ENCODE measurements around the gene B4GALT2.

The B4GALT2 gene, protein sequence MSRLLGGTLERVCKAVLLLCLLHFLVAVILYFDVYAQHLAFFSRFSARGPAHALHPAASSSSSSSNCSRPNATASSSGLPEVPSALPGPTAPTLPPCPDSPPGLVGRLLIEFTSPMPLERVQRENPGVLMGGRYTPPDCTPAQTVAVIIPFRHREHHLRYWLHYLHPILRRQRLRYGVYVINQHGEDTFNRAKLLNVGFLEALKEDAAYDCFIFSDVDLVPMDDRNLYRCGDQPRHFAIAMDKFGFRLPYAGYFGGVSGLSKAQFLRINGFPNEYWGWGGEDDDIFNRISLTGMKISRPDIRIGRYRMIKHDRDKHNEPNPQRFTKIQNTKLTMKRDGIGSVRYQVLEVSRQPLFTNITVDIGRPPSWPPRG

DNA sequence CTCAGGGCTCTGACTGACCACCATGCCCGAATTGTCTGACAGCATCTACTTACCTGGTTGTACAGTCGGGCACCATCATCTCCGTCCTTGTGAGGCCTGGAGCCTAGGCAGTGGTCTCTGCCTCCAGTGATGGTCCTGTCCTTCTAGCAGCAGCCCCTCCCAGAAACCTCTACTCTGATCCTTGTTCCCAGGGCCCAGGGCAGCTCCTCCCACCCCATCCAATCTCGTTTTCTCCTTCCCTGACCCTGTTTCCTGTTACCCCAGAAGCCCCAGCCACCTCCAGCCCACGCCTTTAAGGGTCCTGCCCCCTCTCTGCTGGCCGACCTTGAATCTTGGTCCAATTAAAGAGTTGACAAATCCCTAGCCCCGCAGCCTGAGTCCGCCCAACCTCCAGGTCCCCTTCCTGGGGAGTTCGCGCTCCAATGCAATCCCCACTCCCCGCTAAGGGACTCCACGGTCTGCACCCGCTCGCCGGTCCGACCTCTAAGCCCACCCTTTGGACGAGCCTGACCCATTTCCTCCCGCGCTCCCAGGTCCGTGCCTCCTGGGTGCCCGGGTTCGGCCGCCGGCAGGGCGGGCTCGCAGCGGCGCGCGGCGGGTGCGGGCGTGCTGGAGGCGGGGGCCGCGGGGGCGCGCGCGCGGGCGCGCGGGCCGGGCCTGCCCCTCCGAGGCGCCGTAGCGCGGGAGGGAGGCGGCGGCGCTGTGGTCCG is at the start of gene B4GALT2:
B4GALT2 (plus strand) TSS at position 660 of the 710 bp plus-strand sequence. CDS start 1,951 bp downstream, outside the sequence.
- DNase-seq (ENCODE audit: low read depth, low spot score) = no peak

GRCh38 chr1:43930168-43930948 is 48.7 kb upstream of the B4GALT2 start:
- no peak for DNase-seq (ENCODE audit: low read depth, low spot score)

GRCh38 chr1:43930949-43931275 is 48.1 kb upstream of the B4GALT2 start:
- no peak for DNase-seq (ENCODE audit: low read depth, low spot score)

DNA sequence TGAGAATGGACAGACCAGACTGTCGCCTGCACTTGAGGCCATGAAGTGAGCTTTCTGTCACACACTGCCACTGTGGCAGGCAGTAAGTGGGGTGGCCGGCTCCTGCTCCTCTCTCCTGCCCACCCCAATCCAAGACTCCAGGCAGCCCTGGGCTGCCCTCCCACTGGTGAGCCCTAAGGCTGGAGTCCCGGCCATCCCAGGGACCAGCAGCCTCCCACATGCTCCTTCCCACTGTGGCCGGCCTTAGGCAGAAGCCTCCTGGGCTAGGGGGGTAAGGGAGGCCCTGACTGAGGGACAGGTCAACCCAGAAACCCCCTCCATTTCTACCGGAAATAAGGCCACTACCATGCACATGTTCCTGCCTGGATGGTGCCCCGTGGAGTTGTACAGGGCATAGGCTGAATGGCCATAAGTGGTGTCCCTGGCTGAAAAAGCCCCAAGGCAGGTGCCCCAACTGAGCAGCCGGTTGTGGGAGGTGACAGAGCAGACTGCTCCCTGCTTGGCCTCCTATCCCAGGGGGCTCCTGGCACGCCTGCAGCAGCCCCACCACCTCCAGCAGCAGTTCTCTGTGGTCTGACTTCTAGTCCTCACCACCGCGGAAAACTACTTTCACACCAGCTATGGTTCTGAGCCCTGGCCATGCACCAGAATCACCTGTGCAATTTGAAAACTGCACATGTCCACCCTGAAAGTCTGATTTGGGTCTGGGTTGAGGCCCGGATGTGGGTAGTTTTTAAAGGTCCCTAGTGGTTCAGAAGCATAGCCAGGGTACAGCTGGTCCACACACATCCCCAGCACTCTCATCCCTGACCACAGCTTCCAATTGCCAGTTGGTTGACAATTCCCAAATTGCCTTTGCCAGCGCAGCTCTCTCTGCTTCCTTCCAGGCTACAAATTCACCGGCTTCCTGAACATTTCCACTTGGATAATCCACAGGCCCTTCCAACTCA is 47.0 kb upstream of the B4GALT2 start:
- DNase-seq (ENCODE audit: low read depth, low spot score) = no peak

DNA sequence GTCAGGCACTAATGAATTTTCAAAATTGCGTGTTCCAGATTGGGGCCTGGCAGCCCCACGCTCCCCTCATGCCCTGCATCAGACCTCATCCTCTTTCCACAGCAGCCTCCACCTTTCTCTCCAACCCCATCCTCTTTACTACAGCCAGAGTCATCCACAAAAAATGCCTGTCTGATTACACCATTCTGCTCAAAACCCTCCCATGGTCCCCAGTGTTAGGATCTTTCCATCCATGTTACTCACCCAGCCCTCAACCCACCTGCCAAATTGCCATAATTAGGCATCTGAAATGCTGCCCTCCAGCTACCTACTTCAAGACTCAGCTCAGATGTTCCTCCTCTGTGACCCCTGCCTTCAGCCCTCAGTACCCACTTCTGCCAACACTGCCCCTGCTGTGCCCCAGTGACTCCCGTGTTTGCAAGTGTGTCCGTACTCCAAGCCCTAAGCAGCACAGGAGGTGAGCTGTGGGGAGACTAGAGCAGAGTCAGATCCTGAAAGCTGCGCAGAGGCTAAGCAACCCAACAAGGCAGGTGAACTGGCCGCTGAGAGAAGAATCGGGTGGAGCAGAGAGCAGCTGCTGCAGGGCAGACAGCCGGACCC is 46.1 kb upstream of the B4GALT2 start:
- DNase-seq (ENCODE audit: low read depth, low spot score) = no peak

DNA sequence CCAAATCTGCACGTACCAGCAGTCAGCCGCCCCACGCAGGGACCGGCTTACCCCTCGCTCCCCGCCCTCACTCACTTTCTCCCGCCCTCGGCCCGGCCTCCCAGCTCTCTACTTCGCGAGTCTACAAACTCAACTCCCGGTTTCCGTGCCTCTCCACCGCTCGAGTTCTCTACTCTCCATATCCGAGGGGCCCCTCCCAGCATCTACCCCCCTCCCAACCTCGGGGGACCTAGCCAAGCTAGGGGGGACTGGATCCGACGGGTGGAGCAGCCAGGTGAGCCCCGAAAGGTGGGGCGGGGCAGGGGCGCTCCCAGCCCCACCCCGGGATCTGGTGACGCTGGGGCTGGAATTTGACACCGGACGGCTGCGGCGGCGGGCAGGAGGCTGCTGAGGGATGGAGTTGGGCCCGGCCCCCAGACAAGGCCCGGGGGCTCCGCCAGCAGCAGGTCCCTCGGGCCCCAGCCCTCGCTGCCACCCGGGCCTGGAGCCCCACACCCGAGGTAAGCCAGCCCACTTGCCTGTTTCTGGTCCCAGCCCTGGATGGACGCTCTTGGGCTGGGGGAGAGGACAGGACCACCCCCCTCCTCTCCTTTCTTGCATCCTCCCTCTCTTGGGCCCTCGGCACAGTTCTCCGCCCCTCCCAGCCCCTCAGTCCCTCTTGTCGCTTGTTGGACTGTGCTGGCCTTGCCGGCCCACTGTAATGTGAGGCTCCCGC is 45.5 kb upstream of the B4GALT2 start, which contains the start of gene ARTN:
ARTN (plus strand) TSS at position 416 of the 715 bp plus-strand sequence. CDS start 1,856 bp downstream, outside the sequence.
- DNase-seq (ENCODE audit: low read depth, low spot score) = no peak

DNA sequence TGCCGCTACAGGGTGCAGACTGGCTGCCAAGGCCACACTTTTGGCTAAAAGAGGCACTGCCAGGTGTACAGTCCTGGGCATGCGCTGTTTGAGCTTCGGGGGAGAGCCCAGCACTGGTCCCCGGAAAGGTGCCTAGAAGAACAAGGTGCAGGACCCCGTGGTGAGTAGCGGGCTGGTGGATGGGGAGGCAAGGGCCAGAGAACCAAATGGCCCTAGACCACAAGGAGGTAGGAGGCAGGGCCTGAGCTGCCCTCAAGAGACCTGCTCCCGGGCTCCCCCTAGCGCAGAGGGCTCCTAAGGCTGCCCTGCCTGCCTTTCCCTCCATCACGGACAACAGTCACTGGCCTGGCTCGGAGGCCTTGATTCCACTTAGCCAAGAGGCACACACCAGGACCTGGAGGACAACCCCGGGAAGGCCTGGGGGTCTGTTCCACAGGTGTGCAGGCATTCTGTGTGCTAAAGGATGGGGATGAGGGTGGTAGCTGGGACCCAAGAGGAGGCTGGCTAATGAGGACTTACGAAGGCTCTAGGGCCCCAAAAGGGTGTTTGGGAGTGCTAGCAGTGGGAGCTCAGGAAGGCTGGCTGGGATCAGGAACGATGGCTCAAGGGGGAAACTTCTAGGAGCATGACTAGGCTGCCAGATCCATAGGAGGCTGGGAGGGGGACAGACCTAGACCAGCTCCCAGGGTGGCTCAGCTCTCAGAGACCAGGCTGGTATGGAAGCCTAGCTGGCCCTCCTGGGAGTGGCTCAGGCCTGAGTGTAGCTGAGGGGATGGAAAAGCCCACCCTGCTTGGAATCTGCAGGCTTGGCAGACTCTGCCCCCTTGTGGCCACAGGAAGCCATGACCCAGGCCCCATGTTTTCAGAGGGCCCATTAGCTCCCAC is 44.7 kb upstream of the B4GALT2 start:
- DNase-seq (ENCODE audit: low read depth, low spot score) = no peak

DNA sequence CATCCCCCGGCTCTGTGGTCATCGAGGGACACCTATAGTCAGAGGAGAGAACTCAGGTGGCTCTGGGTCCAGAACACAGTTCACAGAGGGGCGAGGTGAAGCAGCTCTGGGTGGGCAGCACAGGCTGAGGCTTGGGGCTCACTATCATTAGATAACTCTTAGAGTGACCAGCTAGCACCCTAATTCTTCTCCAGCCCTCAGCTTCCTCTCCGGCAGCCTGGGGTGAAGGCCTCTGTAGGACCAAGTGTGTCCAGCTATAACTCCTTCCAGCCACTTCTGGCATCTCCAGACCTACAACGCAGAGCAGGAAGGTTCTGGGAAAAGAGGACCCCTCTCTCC is 44.1 kb upstream of the B4GALT2 start:
- DNase-seq (ENCODE audit: low read depth, low spot score) = no peak

DNA sequence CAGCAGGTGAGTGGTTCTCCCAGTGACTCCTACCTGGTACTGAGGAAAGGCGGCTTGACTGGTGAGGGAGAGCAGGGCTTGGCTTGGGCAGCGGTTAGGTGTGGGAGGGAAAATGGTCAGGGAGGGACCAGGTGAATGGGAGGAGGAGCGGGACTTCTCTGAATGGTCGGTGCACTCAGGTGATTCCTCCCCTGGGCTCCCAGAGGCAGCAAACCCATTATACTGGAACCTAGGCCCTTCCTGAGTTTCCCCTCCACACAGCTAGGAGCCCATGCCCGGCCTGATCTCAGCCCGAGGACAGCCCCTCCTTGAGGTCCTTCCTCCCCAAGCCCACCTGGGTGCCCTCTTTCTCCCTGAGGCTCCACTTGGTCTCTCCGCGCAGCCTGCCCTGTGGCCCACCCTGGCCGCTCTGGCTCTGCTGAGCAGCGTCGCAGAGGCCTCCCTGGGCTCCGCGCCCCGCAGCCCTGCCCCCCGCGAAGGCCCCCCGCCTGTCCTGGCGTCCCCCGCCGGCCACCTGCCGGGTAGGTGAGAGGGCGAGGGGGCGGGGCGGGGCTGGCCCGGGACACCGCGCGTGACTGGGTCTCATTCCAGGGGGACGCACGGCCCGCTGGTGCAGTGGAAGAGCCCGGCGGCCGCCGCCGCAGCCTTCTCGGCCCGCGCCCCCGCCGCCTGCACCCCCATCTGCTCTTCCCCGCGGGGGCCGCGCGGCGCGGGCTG is 43.1 kb upstream of the B4GALT2 start:
- no peak for DNase-seq (ENCODE audit: low read depth, low spot score)

- no peak for DNase-seq (ENCODE audit: low read depth, low spot score)
These were observed 42.4 kb upstream of the B4GALT2 start for GRCh38 chr1:43936431-43937151.

DNA sequence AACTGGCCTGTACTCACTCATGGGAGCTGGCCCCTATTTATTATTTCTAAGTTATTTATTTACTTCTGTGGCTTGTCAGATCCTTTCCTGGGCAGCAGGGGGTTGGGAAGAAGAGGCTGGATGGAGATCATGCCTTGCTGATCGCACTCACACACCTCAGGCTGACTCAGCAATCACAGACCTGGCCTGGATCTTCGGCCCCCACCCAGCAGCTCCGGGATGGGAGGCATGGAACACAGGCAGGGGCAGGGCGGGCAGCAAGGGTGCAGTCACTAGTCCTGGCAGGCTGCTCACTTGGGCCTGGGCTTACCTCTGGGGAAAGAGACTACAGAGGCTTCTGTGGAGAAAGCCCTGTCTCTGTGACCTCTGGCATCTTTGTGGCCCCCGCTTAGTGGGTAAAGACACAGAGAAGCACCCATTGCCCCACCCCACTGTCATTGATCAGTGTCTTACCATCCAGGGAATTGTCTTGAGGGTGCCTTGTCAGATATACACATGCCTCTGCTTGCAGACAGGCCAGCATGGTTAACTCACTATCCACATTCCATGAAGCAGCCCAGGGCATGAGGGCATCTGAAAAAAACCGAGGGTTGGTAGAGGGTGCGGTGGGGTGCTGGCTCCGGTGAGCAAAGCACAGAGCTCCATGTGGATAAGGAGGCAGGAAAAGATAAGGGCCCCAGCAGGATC is 41.7 kb upstream of the B4GALT2 start:
- no peak for DNase-seq (ENCODE audit: low read depth, low spot score)

DNA sequence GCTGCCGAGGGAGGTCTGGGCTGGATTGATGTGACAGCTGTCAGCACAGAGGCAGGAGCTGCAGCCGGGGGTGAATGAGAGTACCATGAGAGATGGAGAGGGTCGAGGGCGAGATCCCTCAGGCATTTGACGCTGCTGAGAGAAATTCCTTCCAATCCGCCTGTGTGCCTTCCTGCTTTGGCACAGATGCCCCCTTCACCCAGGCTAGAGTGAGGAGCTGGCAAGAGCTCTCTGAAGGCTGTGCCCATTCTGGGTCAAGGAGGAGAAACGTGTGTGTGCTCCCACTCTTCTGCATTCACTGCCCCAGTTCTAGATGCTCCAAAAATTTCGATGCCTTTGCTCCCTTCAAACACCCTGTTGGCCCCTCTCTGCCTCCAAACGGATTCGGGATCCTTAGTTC is 40.6 kb upstream of the B4GALT2 start:
- DNase-seq (ENCODE audit: low read depth, low spot score) = no peak

DNA sequence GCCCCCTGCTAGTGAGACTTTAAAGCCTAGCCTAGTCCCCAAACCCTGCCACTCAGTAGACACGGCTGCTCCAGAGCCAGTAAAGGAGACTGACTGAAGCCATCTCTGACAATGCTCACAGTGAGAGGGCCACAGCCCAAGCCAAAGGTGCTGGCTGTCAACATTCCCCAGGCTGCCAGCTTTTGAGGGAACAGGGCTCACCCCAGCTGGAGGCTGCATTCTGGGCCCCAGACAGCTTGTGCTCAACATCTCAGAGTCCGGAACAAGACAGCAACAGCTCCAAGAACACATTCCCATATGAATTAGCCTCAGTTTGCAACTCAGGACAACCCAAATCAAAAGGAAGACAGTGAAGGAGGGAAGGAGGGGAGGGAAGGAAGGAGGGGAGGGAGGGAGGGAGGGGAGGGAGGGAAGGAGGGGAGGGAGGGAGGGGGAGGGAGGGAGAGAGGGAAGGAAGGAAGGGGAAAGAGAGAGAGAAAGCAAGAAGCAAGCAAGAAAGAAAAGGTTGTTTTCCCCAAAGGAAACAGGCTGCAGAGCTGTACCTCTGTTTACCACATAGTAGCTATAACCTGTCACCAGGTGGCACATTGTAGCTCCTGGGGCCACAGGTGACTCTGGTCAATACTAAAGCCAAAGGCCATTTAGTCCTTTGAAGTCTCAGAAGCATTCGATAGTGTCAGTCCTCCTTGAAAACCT is 40.0 kb upstream of the B4GALT2 start:
- no peak for DNase-seq (ENCODE audit: low read depth, low spot score)

DNA sequence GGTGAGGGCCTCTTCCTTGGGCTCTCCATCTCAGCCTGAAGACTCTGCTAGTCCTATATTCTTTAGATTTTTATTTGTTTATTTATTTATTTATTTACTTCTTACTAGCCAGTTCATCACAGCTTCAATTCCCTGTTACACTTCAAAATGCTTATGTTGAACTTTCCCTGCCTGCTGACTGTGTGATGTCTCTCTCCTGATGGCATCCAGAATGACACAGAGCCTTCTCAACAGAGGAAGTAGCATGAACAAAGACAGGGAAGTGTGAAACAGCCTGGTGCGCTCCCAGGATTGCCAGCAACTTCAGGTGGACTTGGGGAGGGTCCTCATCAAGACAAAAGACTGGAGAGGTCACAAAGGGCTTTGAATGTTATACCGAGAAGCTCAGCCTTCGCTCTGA is 36.6 kb upstream of the B4GALT2 start:
- no peak for DNase-seq (ENCODE audit: low read depth, low spot score)

DNA sequence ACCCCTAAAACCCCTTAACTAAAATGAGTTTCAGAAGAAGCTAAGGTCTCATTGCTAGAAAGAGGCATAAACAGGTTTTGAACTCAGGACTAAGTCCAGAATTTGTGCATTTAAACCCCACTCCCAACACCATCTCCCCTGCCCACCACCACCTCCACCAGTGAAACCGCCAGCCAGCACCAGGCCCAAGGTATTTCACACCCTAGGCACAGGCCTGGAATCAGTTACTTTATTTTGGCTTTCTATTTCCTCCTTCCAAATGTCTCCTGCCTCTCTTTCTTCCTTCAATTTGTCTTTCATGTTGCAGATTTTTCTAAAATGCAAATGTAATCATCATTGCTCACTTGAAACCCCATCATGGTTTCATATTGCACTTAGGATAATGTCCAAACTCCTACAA is 34.1 kb upstream of the B4GALT2 start:
- no peak for DNase-seq (ENCODE audit: low read depth, low spot score)

GRCh38 chr1:43945674-43946235 is 33.3 kb upstream of the B4GALT2 start:
- no peak for DNase-seq (ENCODE audit: low read depth, low spot score)
